Naive thymus-derived CD8-positive, alpha-beta T cell (primary cell): ENCODE data around the gene VRK2. TPM values are rescaled to one million over a fixed set of nuclear protein-coding genes. Genes with fewer than 3 reads are reported as not detected.

Source experiments
- ATAC-seq, 2 donors: fragments of 150-1000 bp; cut with Tn5 transposase in 1 of 2; sonication (Bioruptor Pico), chemical (Tn5 transposase) in 1 of 2; 1 replicate in 1 of 2; 2 replicates in 1 of 2; pipeline ENCODE4 v1.10.0; 2021; ENCODE audit warnings: mild to moderate bottlenecking in 2 of 2, moderate library complexity in 2 of 2
- POLR2A ChIA-PET: fragments of 350-600 bp; sonication (Branson Sonifier 250); formaldehyde crosslinking; loops from one replicate; lab custom pipeline; 2021; ENCODE audit warnings: antibody characterized with exemption; lab: Charles Lee
- DNase-seq, 10 donors: peaks; one replicate each; pipeline versions ENCODE4 v3.0.0 to v3.0.0-alpha.2; 2020 to 2022
- H3K27ac Mint-ChIP-seq, 10 donors: one replicate each; pipeline ENCODE4 v1.8.0; 2020 to 2022; ENCODE audit warnings: mild to moderate bottlenecking in 10 of 10, mixed read lengths in 10 of 10, moderate library complexity in 4 of 10, inconsistent platforms in 1 of 10
- H3K27me3 Mint-ChIP-seq, 5 donors: one replicate each; pipeline ENCODE4 v1.8.0; 2021 to 2022; ENCODE audit warnings: mixed read lengths in 5 of 5
- H3K36me3 Mint-ChIP-seq, 3 donors: one replicate each; pipeline ENCODE4 v1.8.0; 2020 to 2022; ENCODE audit warnings: mixed read lengths in 3 of 3, mild to moderate bottlenecking in 2 of 3, inconsistent platforms in 1 of 3
- H3K4me1 Mint-ChIP-seq, 4 donors: one replicate each; pipeline ENCODE4 v1.8.0; 2021 to 2022; ENCODE audit warnings: mixed read lengths in 4 of 4
- H3K4me3 Mint-ChIP-seq, 10 donors: one replicate each; pipeline ENCODE4 v1.8.0; 2020 to 2022; ENCODE audit warnings: mild to moderate bottlenecking in 10 of 10, mixed read lengths in 10 of 10, moderate library complexity in 6 of 10, inconsistent platforms in 1 of 10
- H3K9me3 Mint-ChIP-seq, 9 donors: one replicate each; pipeline ENCODE4 v1.8.0; 2020 to 2022; ENCODE audit warnings: mixed read lengths in 9 of 9, mild to moderate bottlenecking in 3 of 9, inconsistent platforms in 1 of 9, moderate library complexity in 1 of 9
- polyA plus RNA-seq, 3 donors: library from polyadenylated mRNA; unstranded; fragments of 300-500 nt; fragmentation: Illumina TruSeq; gene quantifications; one replicate each; pipeline ENCODE4 v1.2.3, GENCODE V29; 2021
- total RNA-seq, 8 experiments: library from RNA in 2 of 8; stranded (reverse) in 2 of 8; gene quantifications; one replicate each; pipeline ENCODE4 v1.2.3 and lab custom pipeline; 2021 to 2026

The VRK2 gene
- total and polyA plus RNA-seq, 5 experiments from 2014 or later: 10.7 to 16.8 (median 15.6) TPM

GRCh38 chr2:58039170-58039611 lies 7.4 kb upstream of the VRK2 start:
- peaks cover 0 to 6% (median 3%) of the 10 kb centered on the region in 9 donors for H3K9me3 Mint-ChIP-seq
- DNase-seq (no peak), ATAC-seq (no peak)
- POLR2A ChIA-PET: no interaction called here
- peak overlapping the region in 1 of 10 donors; percentile 53 for H3K27ac Mint-ChIP-seq
- peaks cover 5 to 32% (median 9%) of the 10 kb centered on the region in 4 donors for H3K4me1 Mint-ChIP-seq
- H3K4me3 Mint-ChIP-seq: peak overlapping the region in 1 of 10 donors; percentile 48
- peaks cover 6 to 33% (median 14%) of the 10 kb centered on the region in 3 donors for H3K36me3 Mint-ChIP-seq
- H3K27me3 Mint-ChIP-seq: peaks cover 0 to 2% (median 0%) of the 10 kb centered on the region in 5 donors

- Mint-ChIP-seq H3K27ac (no peak overlapping the region), H3K4me1 (peaks cover 12 to 48% (median 32%) of the 10 kb centered on the region in 4 donors), H3K27me3 (peaks cover 0 to 2% (median 0%) of the 10 kb centered on the region in 5 donors), H3K4me3 (no peak overlapping the region), H3K9me3 (peaks cover 0 to 5% (median 3%) of the 10 kb centered on the region in 9 donors), H3K36me3 (peaks cover 6 to 19% (median 13%) of the 10 kb centered on the region in 3 donors)
- POLR2A ChIA-PET: no interaction called here
- DNase-seq (no peak), ATAC-seq (no peak)
These were observed 4.1 kb upstream of the VRK2 start for GRCh38 chr2:58042486-58042970.

- Mint-ChIP-seq H3K9me3 (no peaks in the 10 kb centered on the region), H3K27ac (peak overlapping the region in 4 of 10 donors; percentile 5 to 95 (median 49)), H3K4me1 (peaks cover 12 to 55% (median 45%) of the 10 kb centered on the region in 4 donors), H3K4me3 (peak overlapping the region in 1 of 10 donors; percentile 2), H3K36me3 (peaks cover 0 to 6% (median 3%) of the 10 kb centered on the region in 3 donors), H3K27me3 (peaks cover 0 to 2% (median 0%) of the 10 kb centered on the region in 5 donors)
- POLR2A ChIA-PET: no interaction called here
- ATAC-seq: no peak
- no peak for DNase-seq
These were observed 2.5 kb upstream of the VRK2 start for GRCh38 chr2:58044145-58044544.

GRCh38 chr2:58045580-58046334 lies 849 bp upstream of the VRK2 start:
- H3K36me3 Mint-ChIP-seq: peaks cover 0 to 3% (median 2%) of the 10 kb centered on the region in 3 donors
- DNase-seq: peak in 1 of 10 donors; percentile 8
- POLR2A ChIA-PET: interaction anchor here (0.6 to 1.2 kb wide), 3 partner anchors 8 to 196 kb away, joined by 3 to 6 read pairs (median 4); partner anchors contain the start of gene FANCL

GRCh38 chr2:58046335-58046584 lies 346 bp upstream of the VRK2 start:
- no peaks in the 10 kb centered on the region for H3K9me3 Mint-ChIP-seq
- peak overlapping the region; percentile 87 to 94 (median 90) for H3K4me3 Mint-ChIP-seq
- DNase-seq (no peak), ATAC-seq (peak in 1 of 2 donors; percentile 38)
- peak overlapping the region; percentile 89 to 97 (median 95) for H3K27ac Mint-ChIP-seq
- POLR2A ChIA-PET: interaction anchor here (0.6 to 1.2 kb wide), 3 partner anchors 9 to 195 kb away, joined by 3 to 6 read pairs (median 4); partner anchors contain the start of gene FANCL
- peaks cover 0 to 3% (median 2%) of the 10 kb centered on the region in 3 donors for H3K36me3 Mint-ChIP-seq
- no peaks in the 10 kb centered on the region for H3K27me3 Mint-ChIP-seq
- peaks cover 13 to 55% (median 45%) of the 10 kb centered on the region in 4 donors for H3K4me1 Mint-ChIP-seq

More at GRCh38 chr2:58045580-58046334, 849 bp upstream of the VRK2 start:
- Mint-ChIP-seq H3K4me3 (peak overlapping the region; percentile 87 to 94 (median 90)), H3K27me3 (no peaks in the 10 kb centered on the region), H3K4me1 (peaks cover 13 to 55% (median 45%) of the 10 kb centered on the region in 4 donors), H3K9me3 (no peaks in the 10 kb centered on the region), H3K27ac (peak overlapping the region; percentile 89 to 97 (median 95))
- ATAC-seq: no peak

GRCh38 chr2:58047373-58047935 lies 848 bp downstream of the VRK2 start:
- Mint-ChIP-seq H3K27ac (peak overlapping the region; percentile 89 to 97 (median 95)), H3K9me3 (no peaks in the 10 kb centered on the region), H3K27me3 (no peaks in the 10 kb centered on the region), H3K4me1 (peaks cover 13 to 53% (median 47%) of the 10 kb centered on the region in 4 donors), H3K4me3 (peak overlapping the region; percentile 87 to 94 (median 90)), H3K36me3 (peaks cover 0 to 11% (median 0%) of the 10 kb centered on the region in 3 donors)
- ATAC-seq: peak in 1 of 2 donors; percentile 32
- POLR2A ChIA-PET: no interaction called here
- no peak for DNase-seq

GRCh38 chr2:58047961-58048360 lies 1.4 kb downstream of the VRK2 start:
- H3K4me3 Mint-ChIP-seq: peak overlapping the region in 8 of 10 donors; percentile 12 to 87 (median 73)
- no peaks in the 10 kb centered on the region for H3K27me3 Mint-ChIP-seq
- peaks cover 0 to 12% (median 0%) of the 10 kb centered on the region in 3 donors for H3K36me3 Mint-ChIP-seq
- no peaks in the 10 kb centered on the region for H3K9me3 Mint-ChIP-seq
- H3K4me1 Mint-ChIP-seq: peaks cover 12 to 48% (median 43%) of the 10 kb centered on the region in 4 donors
- POLR2A ChIA-PET: no interaction called here
- DNase-seq: peak in 1 of 10 donors; percentile 5
- H3K27ac Mint-ChIP-seq: peak overlapping the region in 6 of 10 donors; percentile 56 to 95 (median 72)
- ATAC-seq: no peak

GRCh38 chr2:58051445-58051844 lies 4.8 kb downstream of the VRK2 start:
- DNase-seq: no peak
- H3K4me3 Mint-ChIP-seq: no peak overlapping the region
- ATAC-seq: no peak
- H3K4me1 Mint-ChIP-seq: peaks cover 5 to 24% (median 20%) of the 10 kb centered on the region in 4 donors
- peak overlapping the region in 1 of 10 donors; percentile 68 for H3K27ac Mint-ChIP-seq
- H3K9me3 Mint-ChIP-seq: no peaks in the 10 kb centered on the region
- POLR2A ChIA-PET: no interaction called here
- no peaks in the 10 kb centered on the region for H3K27me3 Mint-ChIP-seq
- H3K36me3 Mint-ChIP-seq: peaks cover 0 to 20% (median 5%) of the 10 kb centered on the region in 3 donors

GRCh38 chr2:58052978-58053377 lies 6.4 kb downstream of the VRK2 start:
- H3K36me3 Mint-ChIP-seq: peaks cover 0 to 34% (median 10%) of the 10 kb centered on the region in 3 donors
- POLR2A ChIA-PET: interaction anchor here (0.7 kb wide), 2 partner anchors 23 to 104 kb away, joined by 3 read pairs; no protein-coding TSS in a partner anchor
- peaks cover 5 to 18% (median 14%) of the 10 kb centered on the region in 4 donors for H3K4me1 Mint-ChIP-seq
- no peaks in the 10 kb centered on the region for H3K9me3 Mint-ChIP-seq
- no peaks in the 10 kb centered on the region for H3K27me3 Mint-ChIP-seq
- H3K27ac Mint-ChIP-seq: no peak overlapping the region
- DNase-seq (no peak), ATAC-seq (no peak)
- no peak overlapping the region for H3K4me3 Mint-ChIP-seq

GRCh38 chr2:58054264-58054663 lies 7.7 kb downstream of the VRK2 start:
- no peaks in the 10 kb centered on the region for H3K27me3 Mint-ChIP-seq
- DNase-seq: no peak
- no peak overlapping the region for H3K27ac Mint-ChIP-seq
- ATAC-seq: no peak
- H3K4me1 Mint-ChIP-seq: peaks cover 2 to 6% (median 4%) of the 10 kb centered on the region in 4 donors
- no peak overlapping the region for H3K4me3 Mint-ChIP-seq
- H3K36me3 Mint-ChIP-seq: peaks cover 0 to 42% (median 17%) of the 10 kb centered on the region in 3 donors
- H3K9me3 Mint-ChIP-seq: no peaks in the 10 kb centered on the region
- POLR2A ChIA-PET: no interaction called here

GRCh38 chr2:58055033-58055786 lies 8.6 kb downstream of the VRK2 start:
- Mint-ChIP-seq H3K4me3 (no peak overlapping the region), H3K4me1 (peaks cover 0 to 6% (median 3%) of the 10 kb centered on the region in 4 donors), H3K36me3 (peaks cover 0 to 42% (median 22%) of the 10 kb centered on the region in 3 donors), H3K9me3 (no peaks in the 10 kb centered on the region), H3K27ac (peak overlapping the region in 1 of 10 donors; percentile 17), H3K27me3 (no peaks in the 10 kb centered on the region)
- DNase-seq (no peak), ATAC-seq (no peak)
- POLR2A ChIA-PET: no interaction called here
